Endometrial microvascular endothelial cells (primary cell): ENCODE measurements around the gene PRR14. TPM values are rescaled to one million over a fixed set of nuclear protein-coding genes. Genes with fewer than 3 reads are reported as not detected.

Source experiments
- in situ Hi-C: cut with HindIII; loops from 2 replicates; pipeline ENCODE4 v1.10.0; 2017; ENCODE audit warnings: low sequenced_read_pairs, low pct_unique_long_range_greater_than_20kb; ENCODE audit errors: inconsistent ontology term
- total RNA-seq: library from RNA; depleted of rRNA; stranded (reverse); fragments of >200 nt; gene quantifications from one replicate; pipeline ENCODE4 v1.2.3, GENCODE V29; 2015; ENCODE audit errors: inconsistent ontology term

Gene PRR14
- total RNA-seq, 1 donor from 2014 or later, result 22.9 TPM

DNA sequence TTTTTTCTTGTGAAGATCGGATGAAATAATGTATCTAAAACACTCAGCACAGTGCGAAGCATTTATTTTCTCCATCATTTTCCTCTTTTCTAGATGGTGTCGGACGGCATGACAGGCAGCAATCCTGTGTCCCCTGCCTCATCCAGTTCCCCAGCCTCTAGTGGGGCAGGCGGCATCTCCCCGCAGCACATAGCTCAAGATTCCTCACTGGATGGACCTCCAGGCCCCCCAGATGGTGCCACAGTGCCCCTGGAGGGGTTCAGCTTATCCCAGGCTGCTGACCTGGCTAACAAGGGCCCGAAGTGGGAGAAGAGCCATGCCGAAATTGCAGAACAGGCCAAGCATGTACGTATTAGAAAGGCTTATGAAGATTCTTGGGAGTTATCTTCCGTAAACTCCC lies 53.2 kb downstream of the PRR14 start:
- in situ Hi-C loops, result no loop called here

Other genes starting within 250 kb of the PRR14 start
- 4.3 TPM for gene ZNF771, start 243.4 kb upstream of the PRR14 start, total RNA-seq
- gene DCTPP1, start 220.9 kb upstream of the PRR14 start, total RNA-seq, result 66.6 TPM
- 29.2 TPM for gene SEPHS2, start 205.1 kb upstream of the PRR14 start, total RNA-seq
- not detected for gene ITGAL, start 178.2 kb upstream of the PRR14 start, total RNA-seq
- gene ZNF768, start 124.4 kb upstream of the PRR14 start, total RNA-seq, result 25.5 TPM
- gene ZNF747, start 116.1 kb upstream of the PRR14 start, total RNA-seq, result 4.7 TPM
- 8.3 TPM for gene ZNF764, start 92.6 kb upstream of the PRR14 start, total RNA-seq
- gene ZNF688, start 79.2 kb upstream of the PRR14 start, total RNA-seq, result 10.8 TPM
- 7.2 TPM for gene ZNF785, start 65.3 kb upstream of the PRR14 start, total RNA-seq
- gene ZNF689, start 40.6 kb upstream of the PRR14 start, total RNA-seq, result 11.2 TPM
- gene FBRS, start 7.5 kb downstream of the PRR14 start, total RNA-seq, result 24.7 TPM
- gene SRCAP, start 48.2 kb downstream of the PRR14 start, total RNA-seq, result 10.2 TPM
- 22.5 TPM for gene PHKG2, start 97.5 kb downstream of the PRR14 start, total RNA-seq
- gene CFAP119, start 111.1 kb downstream of the PRR14 start, total RNA-seq, result 1.2 TPM
- 69.8 TPM for gene RNF40, start 111.4 kb downstream of the PRR14 start, total RNA-seq
- 6.1 TPM for gene ZNF629, start 136.2 kb downstream of the PRR14 start, total RNA-seq
- gene BCL7C, start 243.1 kb downstream of the PRR14 start, total RNA-seq, result 25.8 TPM
- 1.3 TPM for gene CTF1, start 245.7 kb downstream of the PRR14 start, total RNA-seq